Measurements from ENCODE around the gene KRTAP12-3.
"Not testable (repeated sequence)": the region's sequence is repeated elsewhere in the genome, so short reads cannot be mapped to it uniquely, and the experiment has no call there.

KRTAP12-3 gene

GRCh38 chr21:44653656-44654575 lies 3.8 kb upstream of the KRTAP12-3 start:
- peak; percentile 78 for DNase-seq

GRCh38 chr21:44654576-44655175 lies 3.1 kb upstream of the KRTAP12-3 start, which contains the start of gene KRTAP12-4:
KRTAP12-4 (minus strand) TSS chr21:44654659; CDS start chr21:44654614, 45 bp downstream.
- no peak for DNase-seq

- no peak for DNase-seq
Observed at GRCh38 chr21:44656868-44657267, 864 bp upstream of the KRTAP12-3 start.

- no peak for DNase-seq
Observed at GRCh38 chr21:44658541-44658910, 794 bp downstream of the KRTAP12-3 start.

GRCh38 chr21:44658913-44659595 lies 1.3 kb downstream of the KRTAP12-3 start:
- DNase-seq = no peak

GRCh38 chr21:44661567-44661966 lies 3.8 kb downstream of the KRTAP12-3 start:
- not testable (repeated sequence) for DNase-seq

- no peak for DNase-seq
Observed at GRCh38 chr21:44664691-44665090, 7.0 kb downstream of the KRTAP12-3 start.

GRCh38 chr21:44666401-44667320 lies 8.9 kb downstream of the KRTAP12-3 start, which contains the start of gene KRTAP12-2:
KRTAP12-2 (minus strand) TSS chr21:44666927; CDS start chr21:44666886, 41 bp downstream.
- DNase-seq = peak; percentile 70

- no peak for DNase-seq
Observed at GRCh38 chr21:44667612-44668011, 9.9 kb downstream of the KRTAP12-3 start.

- no peak for DNase-seq
Observed at GRCh38 chr21:44670642-44671432, 13.1 kb downstream of the KRTAP12-3 start.

GRCh38 chr21:44671911-44672310 lies 14.2 kb downstream of the KRTAP12-3 start:
- DNase-seq = no peak

GRCh38 chr21:44677881-44678280 lies 20.1 kb downstream of the KRTAP12-3 start:
- no peak for DNase-seq

GRCh38 chr21:44681152-44681551 lies 23.4 kb downstream of the KRTAP12-3 start:
- DNase-seq = no peak

- no peak for DNase-seq
Observed at GRCh38 chr21:44681861-44682579, 24.3 kb downstream of the KRTAP12-3 start, which contains the start of gene KRTAP12-1. KRTAP12-1 (minus strand) TSS chr21:44682163; CDS start chr21:44682123, 40 bp downstream.

GRCh38 chr21:44682580-44683151 lies 24.9 kb downstream of the KRTAP12-3 start:
- no peak for DNase-seq

- DNase-seq = no peak
Observed at GRCh38 chr21:44684077-44684476, 26.3 kb downstream of the KRTAP12-3 start.

- DNase-seq = no peak
Observed at GRCh38 chr21:44684483-44684882, 26.8 kb downstream of the KRTAP12-3 start.

GRCh38 chr21:44685050-44685449 lies 27.3 kb downstream of the KRTAP12-3 start:
- not testable (repeated sequence) for DNase-seq

- DNase-seq = no peak
Observed at GRCh38 chr21:44686000-44686781, 28.5 kb downstream of the KRTAP12-3 start.
